BLaER1 (cell line): ENCODE data around the gene TEKT4.
"Not testable (repeated sequence)": the region's sequence is repeated elsewhere in the genome, so short reads cannot be mapped to it uniquely, and the experiment has no call there.

Source experiments
- H3K27ac ChIP-seq: shearing (Covaris generic); formaldehyde crosslinking; 2 replicates; pipeline ENCODE4 v1.8.1; 2022
- H3K27me3 ChIP-seq: shearing (Covaris generic); formaldehyde crosslinking; 2 replicates; pipeline ENCODE4 v1.8.1; 2022
- H3K36me3 ChIP-seq: shearing (Covaris generic); formaldehyde crosslinking; 2 replicates; pipeline ENCODE4 v1.8.1; 2022
- H3K4me1 ChIP-seq: shearing (Covaris generic); formaldehyde crosslinking; 2 replicates; pipeline ENCODE4 v1.8.1; 2022
- H3K4me2 ChIP-seq: shearing (Covaris generic); formaldehyde crosslinking; 2 replicates; pipeline ENCODE4 v1.8.1; 2022
- H3K4me3 ChIP-seq: shearing (Covaris generic); formaldehyde crosslinking; 2 replicates; pipeline ENCODE4 v1.8.1; 2022
- H3K9ac ChIP-seq: shearing (Covaris generic); formaldehyde crosslinking; 2 replicates; pipeline ENCODE4 v1.8.1; 2022
- H3K9me3 ChIP-seq: shearing (Covaris generic); formaldehyde crosslinking; 2 replicates; pipeline ENCODE4 v1.8.1; 2022
- H4K20me1 ChIP-seq: shearing (Covaris generic); formaldehyde crosslinking; 2 replicates; pipeline ENCODE4 v1.8.1; 2022
- Cebpa-rat ChIP-seq: shearing (Covaris generic); IDR thresholded peaks from 2 replicates; pipeline ENCODE4 v1.8.1; 2022

The TEKT4 gene, protein sequence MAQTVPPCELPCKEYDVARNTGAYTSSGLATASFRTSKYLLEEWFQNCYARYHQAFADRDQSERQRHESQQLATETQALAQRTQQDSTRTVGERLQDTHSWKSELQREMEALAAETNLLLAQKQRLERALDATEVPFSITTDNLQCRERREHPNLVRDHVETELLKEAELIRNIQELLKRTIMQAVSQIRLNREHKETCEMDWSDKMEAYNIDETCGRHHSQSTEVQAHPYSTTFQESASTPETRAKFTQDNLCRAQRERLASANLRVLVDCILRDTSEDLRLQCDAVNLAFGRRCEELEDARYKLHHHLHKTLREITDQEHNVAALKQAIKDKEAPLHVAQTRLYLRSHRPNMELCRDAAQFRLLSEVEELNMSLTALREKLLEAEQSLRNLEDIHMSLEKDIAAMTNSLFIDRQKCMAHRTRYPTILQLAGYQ

DNA sequence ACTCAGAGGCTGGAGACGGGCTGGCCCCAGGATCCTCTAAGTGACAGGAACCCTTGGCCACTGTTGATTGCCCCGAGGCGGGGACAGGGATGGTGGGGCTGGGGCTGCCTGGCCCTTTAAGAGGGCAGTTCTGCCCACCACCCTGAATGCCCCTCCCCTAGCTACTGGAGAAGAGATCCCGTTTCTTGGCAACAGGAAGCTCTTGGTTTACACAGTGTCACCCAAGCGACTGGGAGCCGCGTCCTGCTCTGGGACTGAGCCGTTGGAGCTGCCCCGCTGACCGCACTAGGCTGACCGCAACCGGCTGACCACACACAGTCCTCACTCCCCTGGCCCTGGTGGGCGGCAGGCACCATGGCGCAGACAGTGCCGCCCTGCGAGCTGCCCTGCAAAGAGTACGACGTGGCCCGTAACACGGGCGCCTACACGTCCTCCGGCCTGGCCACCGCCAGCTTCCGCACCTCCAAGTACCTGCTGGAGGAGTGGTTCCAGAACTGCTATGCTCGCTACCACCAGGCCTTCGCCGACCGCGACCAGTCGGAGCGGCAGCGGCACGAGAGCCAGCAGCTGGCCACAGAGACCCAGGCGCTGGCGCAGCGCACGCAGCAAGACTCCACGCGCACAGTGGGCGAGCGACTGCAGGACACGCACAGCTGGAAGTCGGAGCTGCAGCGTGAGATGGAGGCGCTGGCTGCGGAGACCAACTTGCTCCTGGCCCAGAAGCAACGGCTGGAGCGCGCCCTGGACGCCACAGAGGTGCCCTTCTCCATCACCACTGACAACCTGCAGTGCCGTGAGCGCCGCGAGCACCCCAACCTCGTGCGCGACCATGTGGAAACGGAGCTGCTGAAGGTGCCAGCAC, at the start of gene TEKT4:
Gene TEKT4 (plus strand): TSS at position 205 of the 862 bp plus-strand sequence. CDS start 150 bp downstream, at position 355.
- H3K27ac ChIP-seq = no peak within 1 kb of the TSS
- H3K4me2 ChIP-seq = peak within 1 kb of the TSS; percentile 88
- H3K9ac ChIP-seq = no peak within 1 kb of the TSS
- no peaks in the 10 kb centered on the region for H4K20me1 ChIP-seq
- no peaks in the 10 kb centered on the region for H3K27me3 ChIP-seq
- H3K9me3 ChIP-seq = no peaks in the 10 kb centered on the region
- no peaks in the 10 kb centered on the region for H3K36me3 ChIP-seq
- TF ChIP-seq Cebpa-rat = no peak
- H3K4me3 ChIP-seq = no peak within 1 kb of the TSS
- peaks cover 41% of the 10 kb centered on the region for H3K4me1 ChIP-seq

DNA sequence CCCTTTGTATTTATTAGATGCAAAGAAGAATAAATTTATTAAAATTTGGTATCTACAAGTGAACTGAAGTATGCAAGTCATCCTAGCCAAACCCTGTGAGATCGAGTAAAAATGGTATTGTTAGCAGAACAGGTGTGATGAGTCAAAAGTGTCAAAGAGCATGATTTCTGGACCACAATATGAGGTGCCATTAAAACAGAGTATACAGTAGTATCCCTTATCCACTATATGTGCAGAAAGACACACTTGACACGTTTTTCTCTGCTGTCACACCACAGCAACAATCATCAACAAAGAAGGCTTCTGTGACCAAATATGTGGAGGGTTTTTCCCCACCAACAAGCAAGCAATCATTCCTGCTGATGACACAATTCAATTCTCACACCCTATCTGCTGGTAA, 32.0 kb upstream of the TEKT4 start:
- H3K9me3 ChIP-seq, H3K27ac ChIP-seq, H3K9ac ChIP-seq, H3K4me1 ChIP-seq, H3K4me2 ChIP-seq, H3K36me3 ChIP-seq, H4K20me1 ChIP-seq, H3K4me3 ChIP-seq, H3K27me3 ChIP-seq: not testable (repeated sequence)

DNA sequence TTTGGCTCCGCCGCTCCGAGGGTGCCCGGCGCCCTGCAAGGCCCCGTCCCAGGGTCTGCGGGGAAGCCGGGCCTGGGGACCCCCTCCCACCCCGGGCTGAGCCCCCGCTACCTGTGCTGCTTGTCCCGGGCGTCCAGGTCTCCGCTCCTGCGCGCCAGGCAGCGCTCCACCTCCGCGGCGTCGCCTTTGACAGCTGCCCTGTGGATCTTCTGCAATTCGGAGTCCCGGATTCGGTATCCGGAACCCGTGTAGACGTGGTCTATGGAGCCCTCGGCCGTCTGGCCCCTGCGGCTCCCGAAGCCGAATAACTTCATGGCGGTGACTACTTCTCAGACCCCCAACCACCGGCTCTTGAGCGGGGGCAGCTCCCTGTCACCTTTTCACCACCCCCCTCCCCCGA, 14.4 kb upstream of the TEKT4 start:
- not testable (repeated sequence) for H3K9ac ChIP-seq, H3K4me2 ChIP-seq, H3K9me3 ChIP-seq, H3K4me1 ChIP-seq, H3K27me3 ChIP-seq, H4K20me1 ChIP-seq, H3K27ac ChIP-seq, H3K36me3 ChIP-seq, H3K4me3 ChIP-seq

DNA sequence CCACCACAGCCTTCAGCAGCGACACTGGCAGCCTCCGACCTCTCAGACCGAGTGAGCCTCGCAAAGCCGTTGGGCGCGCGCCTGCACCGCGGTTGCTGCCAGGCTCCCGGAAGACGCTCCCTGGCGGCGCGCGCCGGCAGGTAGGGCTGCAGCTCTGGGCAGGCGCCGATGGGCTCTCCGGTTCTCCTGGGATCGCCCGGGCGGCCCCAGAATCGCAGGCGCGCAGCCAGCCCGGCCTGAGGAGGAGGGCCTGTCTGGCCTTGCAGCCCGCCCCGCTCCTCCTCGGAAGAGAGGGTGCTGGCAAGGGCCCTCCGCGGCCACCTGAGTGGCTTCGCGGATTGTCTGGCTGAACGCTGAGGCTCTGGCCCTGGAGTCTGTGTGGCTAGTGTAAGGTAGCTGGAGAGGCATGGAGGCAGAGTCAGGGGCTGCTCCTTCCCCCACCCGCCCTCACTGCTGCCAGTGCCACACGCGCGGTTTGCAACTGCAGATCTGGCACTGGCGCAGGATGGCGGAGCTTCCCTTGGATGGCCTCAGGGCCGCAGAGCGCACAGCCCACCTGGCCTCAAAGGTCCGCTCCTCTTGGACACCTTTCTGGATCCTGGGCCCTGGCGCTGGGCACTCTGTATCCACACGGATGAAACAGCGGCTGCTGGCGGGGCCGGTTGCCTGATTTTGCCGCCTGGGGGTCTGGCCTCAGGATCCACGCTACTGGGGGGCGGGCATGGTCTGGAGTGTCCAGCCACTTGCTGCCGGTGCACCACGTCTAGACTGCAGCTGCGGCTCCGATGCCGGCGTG, 13.7 kb upstream of the TEKT4 start:
- H3K4me1 ChIP-seq, H3K4me2 ChIP-seq: not testable (repeated sequence)

DNA sequence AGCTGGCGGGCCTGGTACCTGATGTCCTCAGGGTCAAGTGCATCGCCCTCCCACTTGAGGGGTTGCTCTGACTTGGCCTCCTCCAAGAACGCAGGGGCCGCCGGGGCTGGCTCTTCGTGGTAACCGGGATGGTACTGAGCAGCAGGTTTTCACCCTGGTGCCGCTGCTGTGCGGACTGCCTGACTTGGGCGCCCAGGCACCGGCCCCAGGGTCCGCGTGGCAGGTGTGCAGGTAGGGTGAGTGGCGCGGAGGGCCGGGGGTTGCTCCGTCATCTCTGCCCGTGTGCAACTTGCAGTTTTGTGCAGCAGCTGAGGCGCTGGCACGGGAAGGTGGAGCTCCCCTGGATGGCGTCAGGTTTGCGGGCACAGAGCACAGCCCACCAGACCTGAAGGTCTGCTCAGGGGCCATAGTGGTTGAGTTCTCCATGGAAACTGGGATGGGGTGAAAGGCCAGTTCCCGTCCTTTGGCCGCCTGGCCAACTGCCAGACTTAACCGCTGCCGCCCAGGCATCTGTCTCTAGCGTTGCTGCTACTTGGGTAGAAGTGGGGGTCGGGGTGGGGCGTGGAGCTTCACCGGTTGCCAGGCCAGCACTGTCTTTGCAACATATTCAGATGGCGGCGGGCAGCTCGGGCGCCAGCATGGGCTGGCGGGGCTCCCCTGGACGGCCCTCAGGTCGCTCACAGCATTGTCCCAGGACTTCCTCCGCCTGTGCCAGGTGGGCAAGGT, 12.9 kb upstream of the TEKT4 start:
- not testable (repeated sequence) for H3K36me3 ChIP-seq, H3K27ac ChIP-seq, H3K4me3 ChIP-seq, H4K20me1 ChIP-seq, H3K9ac ChIP-seq, H3K9me3 ChIP-seq, H3K4me2 ChIP-seq, H3K27me3 ChIP-seq, H3K4me1 ChIP-seq

More for the DNA sequence above, 13.7 kb upstream of the TEKT4 start:
- H3K27ac ChIP-seq, H4K20me1 ChIP-seq, H3K4me3 ChIP-seq, H3K9ac ChIP-seq, H3K27me3 ChIP-seq, H3K36me3 ChIP-seq, H3K9me3 ChIP-seq: not testable (repeated sequence)

DNA sequence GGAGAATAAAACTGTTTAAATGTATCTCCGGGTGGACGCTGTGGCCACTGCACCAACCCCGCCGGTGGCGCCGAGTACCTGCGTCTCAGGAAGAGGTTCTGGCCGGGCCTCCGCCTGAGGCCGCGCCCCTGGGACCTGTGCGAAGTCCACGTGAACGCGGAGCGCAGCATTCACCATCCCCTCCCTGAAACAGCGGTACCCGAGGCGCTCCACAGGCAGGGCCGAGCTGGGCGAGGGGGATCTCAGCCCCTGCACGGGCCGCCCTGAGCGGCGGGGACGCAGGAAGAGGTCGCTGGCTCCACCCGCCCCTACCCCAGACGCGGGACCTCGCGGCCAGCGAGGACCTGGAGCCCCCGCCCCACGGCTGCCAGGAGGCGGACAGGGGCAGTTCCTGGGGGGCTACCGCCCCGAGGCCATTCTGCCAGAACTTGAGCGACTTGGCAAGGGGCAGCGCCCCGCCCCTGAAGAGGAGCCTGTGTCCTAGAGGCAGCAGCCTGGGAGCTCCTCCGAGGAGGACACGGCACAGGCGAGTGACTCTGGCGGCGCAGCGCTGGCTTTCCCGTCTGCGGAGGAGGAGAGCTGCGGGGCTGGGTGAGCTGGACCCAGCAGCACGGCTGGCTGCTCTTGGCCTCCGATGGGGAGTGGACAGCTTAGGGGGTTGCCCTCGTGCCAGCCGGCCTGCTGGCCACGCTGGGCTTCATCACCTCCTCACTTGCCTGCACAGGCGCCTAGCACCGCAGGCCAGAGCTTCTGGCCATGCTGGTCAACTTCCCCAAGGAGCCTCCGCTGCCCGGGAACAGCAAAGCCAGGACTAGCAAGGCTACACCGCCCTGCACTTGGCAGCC, 9.7 kb upstream of the TEKT4 start:
- no peaks in the 10 kb centered on the region for H3K27me3 ChIP-seq
- no peaks in the 10 kb centered on the region for H3K36me3 ChIP-seq
- H4K20me1 ChIP-seq = no peaks in the 10 kb centered on the region
- no peak overlapping the region for H3K4me2 ChIP-seq
- H3K27ac ChIP-seq = no peak overlapping the region
- no peak for TF ChIP-seq Cebpa-rat
- H3K9ac ChIP-seq = no peak overlapping the region
- peaks cover 7% of the 10 kb centered on the region for H3K9me3 ChIP-seq
- H3K4me1 ChIP-seq = no peaks in the 10 kb centered on the region
- no peak overlapping the region for H3K4me3 ChIP-seq

DNA sequence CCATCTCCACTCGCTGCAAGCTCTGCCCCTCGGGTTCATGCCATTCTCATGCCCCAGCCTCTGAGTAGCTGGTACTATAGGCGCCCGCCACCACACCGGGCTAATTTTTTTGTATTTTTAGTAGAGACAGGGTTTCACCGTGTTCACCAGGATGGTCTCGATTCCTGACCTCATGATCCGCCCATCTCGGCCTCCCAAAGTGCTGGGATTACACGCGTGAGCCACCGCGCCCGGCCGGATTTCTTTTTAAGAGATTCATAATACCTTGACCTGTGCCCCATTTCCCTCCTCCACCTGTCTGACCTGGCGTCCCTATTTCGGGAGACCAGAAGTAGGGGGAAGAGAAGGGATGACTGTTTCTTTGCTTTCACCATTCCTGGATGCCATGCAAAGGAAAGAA, 8.3 kb upstream of the TEKT4 start:
- H3K27me3 ChIP-seq, H3K36me3 ChIP-seq, H3K4me2 ChIP-seq, H3K9me3 ChIP-seq, H4K20me1 ChIP-seq, H3K9ac ChIP-seq, H3K27ac ChIP-seq, H3K4me3 ChIP-seq, H3K4me1 ChIP-seq: not testable (repeated sequence)

DNA sequence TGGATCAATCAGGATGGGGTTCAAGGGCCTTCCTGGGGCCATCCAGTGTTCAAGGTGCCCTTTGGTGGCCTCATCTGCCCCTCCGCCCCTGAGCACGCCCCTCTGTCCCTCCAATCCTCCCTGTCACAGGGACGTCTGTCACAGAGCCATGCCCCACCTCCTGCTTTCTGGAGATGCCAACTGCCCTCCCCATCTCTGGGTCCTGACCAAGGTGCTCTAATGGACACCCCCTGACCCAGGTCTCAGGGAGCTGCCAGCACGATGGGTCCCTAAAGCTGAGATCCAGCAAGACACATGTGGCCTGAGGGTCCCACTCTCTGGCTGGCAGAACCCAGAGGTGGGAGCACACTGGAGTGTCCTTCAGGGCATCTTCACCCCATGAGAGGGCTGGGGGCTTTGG, 2.1 kb upstream of the TEKT4 start:
- no peaks in the 10 kb centered on the region for H4K20me1 ChIP-seq
- H3K9me3 ChIP-seq = no peaks in the 10 kb centered on the region
- H3K36me3 ChIP-seq = no peaks in the 10 kb centered on the region
- no peak overlapping the region for H3K4me3 ChIP-seq
- peaks cover 40% of the 10 kb centered on the region for H3K4me1 ChIP-seq
- no peak overlapping the region for H3K9ac ChIP-seq
- H3K27me3 ChIP-seq = no peaks in the 10 kb centered on the region
- no peak for TF ChIP-seq Cebpa-rat
- H3K27ac ChIP-seq = no peak overlapping the region
- H3K4me2 ChIP-seq = no peak overlapping the region
